A549 (cell line): ENCODE data around the gene SEMA6D. TPM values are rescaled to one million over a fixed set of nuclear protein-coding genes. Genes with fewer than 3 reads are reported as not detected.

Experiments used
- ATAC-seq, 2 experiments: fragments of 200-7000 bp in 1 of 2; fragments of >200 bp in 1 of 2; cut with Nextera tagmentation in 1 of 2; cut with Tn5 transposase in 1 of 2; 3 replicates each; pipeline versions ENCODE4 v1.8.0 to v1.9.1; 2018 to 2020; ENCODE audit warnings: mild to moderate bottlenecking in 1 of 2, moderate library complexity in 1 of 2
- CTCF ChIA-PET: fragments of 300-600 bp; sonication (Branson Sonifier 250); formaldehyde crosslinking; extraction: SDS; loops from one replicate; lab custom pipeline; 2021; ENCODE audit warnings: antibody characterized with exemption, inconsistent platforms; lab: Yijun Ruan, JAX
- POLR2A ChIA-PET: fragments of 350-600 bp; formaldehyde crosslinking; extraction: SDS; loops from one replicate; lab custom pipeline; 2021; ENCODE audit warnings: antibody characterized with exemption, inconsistent platforms; lab: Yijun Ruan, JAX
- DNase-seq, 2 experiments: peaks; one replicate each; pipeline versions ENCODE4 v3.0.0 to v3.0.0-alpha.2; 2011 to 2016; ENCODE audit warnings: low read depth in 1 of 2, low spot score in 1 of 2
- FAIRE-seq: peaks from 2 replicates; lab custom pipeline; 2011; peaks lifted over from hg19 to GRCh38; lab: Jason Lieb, UNC
- H3K27ac ChIP-seq, 2 experiments: fragments of >200 bp; sonication (Bioruptor Twin); formaldehyde crosslinking; 3 replicates each; pipeline ENCODE4 v1.5.1; 2016 to 2017
- H3K4me1 ChIP-seq: fragments of >200 bp; sonication (Bioruptor Twin); formaldehyde crosslinking; 3 replicates; pipeline ENCODE4 v1.6.1; 2016
- H3K4me2 ChIP-seq: fragments of >200 bp; sonication (Bioruptor Twin); formaldehyde crosslinking; 3 replicates; pipeline ENCODE4 v1.6.1; 2016
- H3K4me3 ChIP-seq: fragments of >200 bp; sonication (Bioruptor Twin); formaldehyde crosslinking; 3 replicates; pipeline ENCODE4 v1.5.1; 2016
- H3K9me3 ChIP-seq: fragments of >200 bp; sonication (Bioruptor Twin); formaldehyde crosslinking; 3 replicates; pipeline ENCODE4 v1.6.1; 2016
- BHLHE40 ChIP-seq: IDR thresholded peaks from 2 replicates; pipeline ENCODE4 v1.6.1; 2012; ENCODE audit warnings: low read depth, low read length, inconsistent platforms
- CHD4 ChIP-seq: fragments of 200-600 bp; sonication (generic); IDR thresholded peaks from 2 replicates; pipeline ENCODE4 v1.6.1; 2016; ENCODE audit warnings: antibody characterized with exemption, mild to moderate bottlenecking, borderline replicate concordance
- EP300 ChIP-seq, 2 experiments: fragments of >200 bp; sonication (Bioruptor Twin); formaldehyde crosslinking; IDR thresholded peaks; 2 replicates in 1 of 2; 3 replicates in 1 of 2; pipeline ENCODE4 v1.6.1; 2016 to 2017
- ESRRA ChIP-seq: fragments of 150-350 bp; IDR thresholded peaks from 2 replicates; pipeline ENCODE4 v1.6.1; 2014; ENCODE audit warnings: mild to moderate bottlenecking, low read length, borderline replicate concordance
- FOSB ChIP-seq: fragments of 250-450 bp; sonication (Bioruptor Pico); IDR thresholded peaks from 2 replicates; pipeline ENCODE4 v1.5.0; 2020; ENCODE audit warnings: mild to moderate bottlenecking, moderate library complexity
- FOSL2 ChIP-seq, 2 experiments: fragments of 450-650 bp in 1 of 2; fragments of >200 bp in 1 of 2; sonication (Bioruptor Twin) in 1 of 2; formaldehyde crosslinking; IDR thresholded peaks; 2 replicates each; pipeline versions ENCODE4 v1.5.0 to v1.6.1; 2016 to 2020; ENCODE audit warnings: mild to moderate bottlenecking in 1 of 2, moderate library complexity in 1 of 2
- HOXA7 ChIP-seq: fragments of 250-450 bp; sonication (Bioruptor Pico); IDR thresholded peaks from 2 replicates; pipeline ENCODE4 v1.5.0; 2020; ENCODE audit warnings: mild to moderate bottlenecking, moderate library complexity
- HOXB5 ChIP-seq: fragments of 250-450 bp; sonication (Bioruptor Pico); IDR thresholded peaks from 2 replicates; pipeline ENCODE4 v1.5.0; 2020; ENCODE audit warnings: mild to moderate bottlenecking, moderate library complexity
- JUNB ChIP-seq: fragments of >200 bp; sonication (Bioruptor Twin); formaldehyde crosslinking; IDR thresholded peaks from 2 replicates; pipeline ENCODE4 v1.6.1; 2016
- KDM5A ChIP-seq: fragments of 200-600 bp; sonication (generic); IDR thresholded peaks from 2 replicates; pipeline ENCODE4 v1.6.1; 2016; ENCODE audit warnings: antibody characterized with exemption, mild to moderate bottlenecking
- MYC ChIP-seq: IDR thresholded peaks from 2 replicates; pipeline ENCODE4 v1.6.1; 2012; ENCODE audit warnings: mild to moderate bottlenecking, inconsistent platforms, low read length, improper control_type of control experiment, borderline replicate concordance
- NFE2L2 ChIP-seq: fragments of 150-350 bp; conservative IDR thresholded peaks from 2 replicates; pipeline ENCODE4 v1.6.1; 2014; ENCODE audit warnings: low read length
- NR3C1 ChIP-seq: fragments of >200 bp; sonication (Bioruptor Twin); formaldehyde crosslinking; IDR thresholded peaks from 3 replicates; pipeline ENCODE4 v1.6.1; 2017
- PHF8 ChIP-seq: fragments of 200-600 bp; sonication (generic); IDR thresholded peaks from 2 replicates; pipeline ENCODE4 v1.6.1; 2016; ENCODE audit warnings: low read depth, mild to moderate bottlenecking, antibody characterized with exemption, moderate library complexity, borderline replicate concordance
- POLR2AphosphoS2 ChIP-seq: conservative IDR thresholded peaks from 2 replicates; pipeline ENCODE4 v1.6.1; 2012; ENCODE audit warnings: low read length, improper control_type of control experiment, inconsistent platforms
- RCOR1 ChIP-seq: fragments of 150-350 bp; IDR thresholded peaks from 2 replicates; pipeline ENCODE4 v1.6.1; 2014; ENCODE audit warnings: antibody characterized with exemption, low read length, low read depth
- RFX5 ChIP-seq: fragments of 450-650 bp; IDR thresholded peaks from 2 replicates; pipeline ENCODE4 v1.7.1; 2014; ENCODE audit warnings: antibody characterized with exemption, mild to moderate bottlenecking, moderate library complexity
- SMC3 ChIP-seq: fragments of >200 bp; sonication (Bioruptor Twin); formaldehyde crosslinking; IDR thresholded peaks from 3 replicates; pipeline ENCODE4 v1.6.1; 2018; ENCODE audit warnings: inconsistent platforms
- TFCP2L1 ChIP-seq: fragments of 250-450 bp; sonication (Bioruptor Pico); IDR thresholded peaks from 2 replicates; pipeline ENCODE4 v1.5.0; 2021; ENCODE audit warnings: mild to moderate bottlenecking
- ZC3H11A ChIP-seq: fragments of 450-650 bp; IDR thresholded peaks from 2 replicates; pipeline ENCODE4 v1.6.1; 2014; ENCODE audit warnings: antibody characterized with exemption, mild to moderate bottlenecking
- ZFP36 ChIP-seq: fragments of 450-650 bp; IDR thresholded peaks from 2 replicates; pipeline ENCODE4 v1.6.1; 2014; ENCODE audit warnings: borderline replicate concordance; ENCODE audit not compliant: partially characterized antibody
- ZNF302 ChIP-seq: fragments of 250-450 bp; sonication (Bioruptor Pico); IDR thresholded peaks from 2 replicates; pipeline ENCODE4 v1.9.0; 2021; ENCODE audit warnings: inconsistent platforms, mild to moderate bottlenecking, moderate library complexity
- ZSCAN20 ChIP-seq: fragments of 250-450 bp; sonication (Bioruptor Pico); IDR thresholded peaks from 2 replicates; pipeline ENCODE4 v1.8.0; 2022; ENCODE audit warnings: mild to moderate bottlenecking, moderate library complexity
- WGBS: methylation state at CpG from one replicate; pipeline ENCODE4 v1.1.6; 2017; ENCODE audit errors: missing lambda C conversion rate; 5-methylcytosine and 5-hydroxymethylcytosine counted together
- polyA plus RNA-seq, 4 experiments: library from polyadenylated mRNA; depleted of rRNA in 3 of 4; stranded (reverse); fragments of >200 nt; fragmentation: RNase III in 1 of 4; extraction: RNeasy Plus Mini Kit Qiagen cat#74134 plus additional on column Dnase treatment in 1 of 4; gene quantifications; 2 replicates in 3 of 4; 3 replicates in 1 of 4; pipeline ENCODE4 v1.2.3, GENCODE V29; 2011 to 2017
- TF ChIP-seq, protein P1 (sequence below): IDR thresholded peaks from 2 replicates; pipeline ENCODE4 v1.6.1; 2012
- TF ChIP-seq, protein P2 (sequence below): fragments of >200 bp; sonication (Bioruptor Twin); formaldehyde crosslinking; IDR thresholded peaks from 2 replicates; pipeline ENCODE4 v1.6.1; 2016
- TF ChIP-seq, protein P3 (sequence below): fragments of 450-650 bp; IDR thresholded peaks from 2 replicates; pipeline ENCODE4 v1.6.1; 2014; ENCODE audit warnings: antibody characterized with exemption
- TF ChIP-seq, protein P4 (sequence below): IDR thresholded peaks from 2 replicates; pipeline ENCODE4 v1.6.1; 2012; ENCODE audit warnings: low read depth, borderline replicate concordance
- TF ChIP-seq, protein P5 (sequence below): fragments of 150-350 bp; IDR thresholded peaks from 2 replicates; pipeline ENCODE4 v1.6.1; 2014; ENCODE audit warnings: low read depth, mild to moderate bottlenecking, low read length
- TF ChIP-seq, protein P6 (sequence below): fragments of 250-450 bp; sonication (Bioruptor Pico); IDR thresholded peaks from 2 replicates; pipeline ENCODE4 v1.5.0; 2021; ENCODE audit warnings: mild to moderate bottlenecking, moderate library complexity, borderline replicate concordance

SEMA6D gene
- polyA plus RNA-seq, 2 of the 4 experiments (the other 2 are of a cell fraction) = not detected

DNA sequence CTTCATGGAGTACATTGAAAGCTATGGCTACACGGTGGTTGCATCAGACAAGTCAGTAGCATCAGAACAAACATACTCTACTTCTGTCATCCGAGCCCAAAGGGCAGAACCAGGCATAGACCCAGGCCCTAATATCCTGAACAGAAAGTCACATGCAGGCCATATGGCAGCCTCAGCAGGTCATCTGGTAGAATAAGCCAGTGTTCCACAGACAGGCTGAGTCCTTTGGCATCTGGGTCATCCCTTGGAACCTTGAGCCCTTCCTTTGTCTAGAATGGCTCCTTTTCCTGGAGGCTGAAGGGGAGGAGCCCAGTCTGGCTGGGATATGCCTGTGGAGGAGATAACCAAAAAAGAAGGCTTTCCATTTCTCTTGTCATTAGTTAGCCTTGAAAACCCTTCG is 29.2 kb downstream of the SEMA6D start:
- ChIA-PET CTCF (no interaction called here), POLR2A (no interaction called here)
- no peak for ATAC-seq
- 0% methylated on average over 3 of the region's 3 CpGs for WGBS
- H3K27ac ChIP-seq = no peak overlapping the region
- no peak for FAIRE-seq
- no peak overlapping the region for H3K4me2 ChIP-seq
- H3K4me3 ChIP-seq = no peak overlapping the region
- no peaks in the 10 kb centered on the region for H3K4me1 ChIP-seq
- no peak for DNase-seq
- no peak for TF ChIP-seq ZSCAN20 (CRISPR knock-in tag)
- TF ChIP-seq, protein P1, sequence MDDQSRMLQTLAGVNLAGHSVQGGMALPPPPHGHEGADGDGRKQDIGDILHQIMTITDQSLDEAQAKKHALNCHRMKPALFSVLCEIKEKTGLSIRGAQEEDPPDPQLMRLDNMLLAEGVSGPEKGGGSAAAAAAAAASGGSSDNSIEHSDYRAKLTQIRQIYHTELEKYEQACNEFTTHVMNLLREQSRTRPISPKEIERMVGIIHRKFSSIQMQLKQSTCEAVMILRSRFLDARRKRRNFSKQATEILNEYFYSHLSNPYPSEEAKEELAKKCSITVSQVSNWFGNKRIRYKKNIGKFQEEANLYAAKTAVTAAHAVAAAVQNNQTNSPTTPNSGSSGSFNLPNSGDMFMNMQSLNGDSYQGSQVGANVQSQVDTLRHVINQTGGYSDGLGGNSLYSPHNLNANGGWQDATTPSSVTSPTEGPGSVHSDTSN = no peak
- TF ChIP-seq, protein P2, sequence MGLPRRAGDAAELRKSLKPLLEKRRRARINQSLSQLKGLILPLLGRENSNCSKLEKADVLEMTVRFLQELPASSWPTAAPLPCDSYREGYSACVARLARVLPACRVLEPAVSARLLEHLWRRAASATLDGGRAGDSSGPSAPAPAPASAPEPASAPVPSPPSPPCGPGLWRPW = no peak
- TF ChIP-seq, protein P3, sequence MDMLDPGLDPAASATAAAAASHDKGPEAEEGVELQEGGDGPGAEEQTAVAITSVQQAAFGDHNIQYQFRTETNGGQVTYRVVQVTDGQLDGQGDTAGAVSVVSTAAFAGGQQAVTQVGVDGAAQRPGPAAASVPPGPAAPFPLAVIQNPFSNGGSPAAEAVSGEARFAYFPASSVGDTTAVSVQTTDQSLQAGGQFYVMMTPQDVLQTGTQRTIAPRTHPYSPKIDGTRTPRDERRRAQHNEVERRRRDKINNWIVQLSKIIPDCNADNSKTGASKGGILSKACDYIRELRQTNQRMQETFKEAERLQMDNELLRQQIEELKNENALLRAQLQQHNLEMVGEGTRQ = no peak
- no peak for TF ChIP-seq HOXB5 (CRISPR knock-in tag)
- no peak for TF ChIP-seq ESRRA
- TF ChIP-seq, protein P4, sequence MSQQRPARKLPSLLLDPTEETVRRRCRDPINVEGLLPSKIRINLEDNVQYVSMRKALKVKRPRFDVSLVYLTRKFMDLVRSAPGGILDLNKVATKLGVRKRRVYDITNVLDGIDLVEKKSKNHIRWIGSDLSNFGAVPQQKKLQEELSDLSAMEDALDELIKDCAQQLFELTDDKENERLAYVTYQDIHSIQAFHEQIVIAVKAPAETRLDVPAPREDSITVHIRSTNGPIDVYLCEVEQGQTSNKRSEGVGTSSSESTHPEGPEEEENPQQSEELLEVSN = no peak
- TF ChIP-seq FOSL2 (IDR thresholded peaks at IDR 0.05) = no peak
- no peak for TF ChIP-seq FOSL2 (CRISPR knock-in tag; IDR thresholded peaks at IDR 0.05)
- TF ChIP-seq RFX5 = no peak
- no peak for TF ChIP-seq PHF8
- TF ChIP-seq, protein P5, sequence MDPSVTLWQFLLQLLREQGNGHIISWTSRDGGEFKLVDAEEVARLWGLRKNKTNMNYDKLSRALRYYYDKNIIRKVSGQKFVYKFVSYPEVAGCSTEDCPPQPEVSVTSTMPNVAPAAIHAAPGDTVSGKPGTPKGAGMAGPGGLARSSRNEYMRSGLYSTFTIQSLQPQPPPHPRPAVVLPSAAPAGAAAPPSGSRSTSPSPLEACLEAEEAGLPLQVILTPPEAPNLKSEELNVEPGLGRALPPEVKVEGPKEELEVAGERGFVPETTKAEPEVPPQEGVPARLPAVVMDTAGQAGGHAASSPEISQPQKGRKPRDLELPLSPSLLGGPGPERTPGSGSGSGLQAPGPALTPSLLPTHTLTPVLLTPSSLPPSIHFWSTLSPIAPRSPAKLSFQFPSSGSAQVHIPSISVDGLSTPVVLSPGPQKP = no peak
- no peak for TF ChIP-seq JUNB
- no peak for TF ChIP-seq TFCP2L1
- no peak for TF ChIP-seq BHLHE40
- no peak for TF ChIP-seq FOSB
- no peak for TF ChIP-seq HOXA7 (CRISPR knock-in tag)
- no peak for TF ChIP-seq RCOR1
- no peak for TF ChIP-seq KDM5A
- H3K9me3 ChIP-seq = no peaks in the 10 kb centered on the region

DNA sequence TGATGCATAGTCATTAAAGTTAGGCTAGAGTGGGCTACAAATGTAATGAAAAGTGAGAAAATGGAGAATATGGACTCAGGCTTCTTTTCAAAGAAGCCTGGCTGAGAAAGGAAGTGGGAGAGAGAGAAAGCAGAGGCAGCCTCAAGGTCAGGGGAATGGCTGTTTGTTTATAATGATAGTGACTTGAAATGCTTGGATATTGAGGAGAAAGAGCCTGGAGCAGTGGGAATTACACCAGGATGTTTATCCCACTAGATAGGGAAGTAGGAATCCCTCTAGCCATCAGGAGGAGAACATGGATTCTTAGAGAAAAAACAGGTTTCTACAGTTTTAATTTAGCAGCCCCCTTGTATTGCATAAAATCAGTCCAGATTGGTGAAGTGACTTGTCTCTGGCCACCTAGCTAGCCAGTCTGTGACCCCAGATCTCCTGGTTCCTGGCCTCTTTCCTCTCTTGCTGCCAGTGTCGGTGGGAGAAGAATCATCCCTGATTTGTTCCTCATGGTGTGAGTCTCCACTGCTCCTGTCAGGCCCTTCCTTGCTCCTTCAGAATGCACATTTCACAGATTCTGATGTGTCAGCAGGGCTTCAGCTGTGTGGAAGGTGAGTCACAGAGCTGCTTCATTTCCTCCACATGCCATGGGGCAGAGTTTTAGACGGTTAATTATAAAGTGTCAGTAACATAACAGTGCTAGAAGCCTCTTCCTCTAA is 32.9 kb downstream of the SEMA6D start:
- DNase-seq = no peak
- 0% methylated on average over 1 of the region's 2 CpGs for WGBS
- ATAC-seq = no peak
- no peak overlapping the region for H3K4me2 ChIP-seq
- ChIA-PET POLR2A (no interaction called here), CTCF (no interaction called here)
- no peak overlapping the region for H3K27ac ChIP-seq
- H3K4me3 ChIP-seq = no peak overlapping the region
- FAIRE-seq = no peak
- no peaks in the 10 kb centered on the region for H3K9me3 ChIP-seq
- no peaks in the 10 kb centered on the region for H3K4me1 ChIP-seq
- no peak for TF ChIP-seq ZSCAN20 (CRISPR knock-in tag)
- no peak for TF ChIP-seq EP300 (IDR thresholded peaks at IDR 0.05)
- TF ChIP-seq HOXA7 (CRISPR knock-in tag) = no peak
- TF ChIP-seq SMC3 = no peak
- no peak for TF ChIP-seq NR3C1
- TF ChIP-seq ZFP36 = no peak
- TF ChIP-seq, protein P1 = no peak
- no peak for TF ChIP-seq NFE2L2
- TF ChIP-seq FOSL2 (IDR thresholded peaks at IDR 0.05) = no peak
- no peak for TF ChIP-seq FOSL2 (CRISPR knock-in tag; IDR thresholded peaks at IDR 0.05)
- no peak for TF ChIP-seq BHLHE40
- TF ChIP-seq MYC = no peak
- no peak for TF ChIP-seq JUNB
- TF ChIP-seq ZC3H11A = no peak
- TF ChIP-seq POLR2AphosphoS2 = no peak
- no peak for TF ChIP-seq ZNF302 (CRISPR knock-in tag)
- no peak for TF ChIP-seq ESRRA
- TF ChIP-seq CHD4 = no peak
- TF ChIP-seq, protein P6, sequence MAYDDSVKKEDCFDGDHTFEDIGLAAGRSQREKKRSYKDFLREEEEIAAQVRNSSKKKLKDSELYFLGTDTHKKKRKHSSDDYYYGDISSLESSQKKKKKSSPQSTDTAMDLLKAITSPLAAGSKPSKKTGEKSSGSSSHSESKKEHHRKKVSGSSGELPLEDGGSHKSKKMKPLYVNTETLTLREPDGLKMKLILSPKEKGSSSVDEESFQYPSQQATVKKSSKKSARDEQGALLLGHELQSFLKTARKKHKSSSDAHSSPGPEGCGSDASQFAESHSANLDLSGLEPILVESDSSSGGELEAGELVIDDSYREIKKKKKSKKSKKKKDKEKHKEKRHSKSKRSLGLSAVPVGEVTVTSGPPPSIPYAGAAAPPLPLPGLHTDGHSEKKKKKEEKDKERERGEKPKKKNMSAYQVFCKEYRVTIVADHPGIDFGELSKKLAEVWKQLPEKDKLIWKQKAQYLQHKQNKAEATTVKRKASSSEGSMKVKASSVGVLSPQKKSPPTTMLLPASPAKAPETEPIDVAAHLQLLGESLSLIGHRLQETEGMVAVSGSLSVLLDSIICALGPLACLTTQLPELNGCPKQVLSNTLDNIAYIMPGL (CRISPR knock-in tag) = no peak
- TF ChIP-seq, protein P3 = no peak
